Uterus (tissue), 2 donors: ENCODE results near the gene C5orf63.

Experiments
- CTCF ChIP-seq, 4 experiments: fragments of 200-600 bp in 2 of 4; fragments of 450-650 bp in 2 of 4; sonication (generic) in 2 of 4; IDR thresholded peaks; one replicate each; pipeline ENCODE4 v1.5.1; 2016 to 2019; ENCODE audit warnings: antibody characterized with exemption in 4 of 4, mild to moderate bottlenecking in 2 of 4, moderate library complexity in 1 of 4
- POLR2A ChIP-seq, 2 donors: fragments of 450-650 bp; IDR thresholded peaks; one replicate each; pipeline ENCODE4 v1.6.1; 2016; ENCODE audit warnings: antibody characterized with exemption in 2 of 2, mild to moderate bottlenecking in 1 of 2, moderate library complexity in 1 of 2

GRCh38 chr5:127029581-127030258, 43.6 kb downstream of the C5orf63 start:
- TF ChIP-seq POLR2A (IDR thresholded peaks at IDR 0.05) (no peak), CTCF (IDR thresholded peaks at IDR 0.05) (peak; percentile 22 to 56 (median 43))
